Stimulated activated memory B cell treated with anti-CD40 and anti-IgM and Interleukin-4, amounts not matched to agents 10 μg/mL and 1 μg/mL and 100 μg/mL, for 72 hours (primary cell): ENCODE results near the gene CCL23.
A peak's percentile ranks its signal among the peaks of the same experiment; 100 is the strongest.
"Not testable (repeated sequence)": the region's sequence is repeated elsewhere in the genome, so short reads cannot be mapped to it uniquely, and the experiment has no call there.

Experiments used
- ATAC-seq: fragments of 150-1000 bp; cut with Tn5 transposase; 2 replicates; pipeline ENCODE4 v1.10.0; 2021
- H3K27ac Mint-ChIP-seq: one replicate; pipeline ENCODE4 v1.8.0; 2022; ENCODE audit warnings: mild to moderate bottlenecking, mixed read lengths
- H3K27me3 Mint-ChIP-seq: one replicate; pipeline ENCODE4 v1.8.0; 2022; ENCODE audit warnings: mixed read lengths
- H3K36me3 Mint-ChIP-seq: one replicate; pipeline ENCODE4 v1.8.0; 2022; ENCODE audit warnings: mixed read lengths
- H3K4me1 Mint-ChIP-seq: one replicate; pipeline ENCODE4 v1.8.0; 2022; ENCODE audit warnings: mixed read lengths
- H3K4me3 Mint-ChIP-seq: one replicate; pipeline ENCODE4 v1.8.0; 2022; ENCODE audit warnings: mild to moderate bottlenecking, moderate library complexity, mixed read lengths
- H3K9me3 Mint-ChIP-seq: one replicate; pipeline ENCODE4 v1.8.0; 2022; ENCODE audit warnings: mixed read lengths

Gene CCL23

GRCh38 chr17:36019423-36019822 lies 1.7 kb upstream of the CCL23 start:
- Mint-ChIP-seq H3K36me3 (no peaks in the 10 kb centered on the region), H3K4me3 (no peak overlapping the region), H3K27ac (no peak overlapping the region), H3K9me3 (peaks cover 2% of the 10 kb centered on the region), H3K4me1 (peaks cover 17% of the 10 kb centered on the region), H3K27me3 (peaks cover 20% of the 10 kb centered on the region)
- no peak for ATAC-seq

GRCh38 chr17:36016555-36016954 lies 1.2 kb downstream of the CCL23 start:
- Mint-ChIP-seq H3K36me3 (no peaks in the 10 kb centered on the region), H3K27ac (no peak overlapping the region), H3K9me3 (peaks cover 10% of the 10 kb centered on the region), H3K27me3 (peaks cover 21% of the 10 kb centered on the region), H3K4me1 (peaks cover 17% of the 10 kb centered on the region), H3K4me3 (no peak overlapping the region)
- no peak for ATAC-seq

GRCh38 chr17:36015895-36016294 lies 1.9 kb downstream of the CCL23 start:
- H3K9me3 Mint-ChIP-seq = peaks cover 10% of the 10 kb centered on the region
- not testable (repeated sequence) for ATAC-seq, H3K36me3 Mint-ChIP-seq, H3K4me3 Mint-ChIP-seq, H3K27ac Mint-ChIP-seq
- peaks cover 21% of the 10 kb centered on the region for H3K27me3 Mint-ChIP-seq
- peaks cover 17% of the 10 kb centered on the region for H3K4me1 Mint-ChIP-seq

DNA sequence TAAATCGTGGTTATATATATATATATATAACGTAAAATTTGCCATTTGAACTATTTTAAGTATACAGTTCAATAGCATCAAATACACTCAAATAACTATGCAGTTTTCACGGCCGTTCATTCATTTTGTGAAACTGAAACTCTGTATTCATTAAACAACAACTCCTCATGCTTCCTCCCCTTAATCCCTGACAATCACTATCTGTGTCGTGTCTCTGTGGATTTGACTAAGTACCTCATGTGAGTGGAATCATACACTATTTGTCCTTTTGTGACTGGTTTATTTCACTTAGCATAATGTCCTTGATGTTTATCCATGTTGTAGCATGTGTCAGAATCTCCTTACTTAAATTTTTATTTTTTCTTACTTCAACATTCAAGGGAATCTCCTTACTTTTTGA lies 2.8 kb downstream of the CCL23 start:
- Mint-ChIP-seq H3K4me1 (peaks cover 17% of the 10 kb centered on the region), H3K27ac (no peak overlapping the region), H3K27me3 (peaks cover 22% of the 10 kb centered on the region), H3K9me3 (peaks cover 15% of the 10 kb centered on the region), H3K36me3 (peaks cover 6% of the 10 kb centered on the region), H3K4me3 (no peak overlapping the region)
- no peak for ATAC-seq

- H3K27me3 Mint-ChIP-seq = peaks cover 22% of the 10 kb centered on the region
- peaks cover 23% of the 10 kb centered on the region for H3K9me3 Mint-ChIP-seq
- H3K27ac Mint-ChIP-seq = no peak overlapping the region
- H3K4me1 Mint-ChIP-seq = no peaks in the 10 kb centered on the region
- H3K4me3 Mint-ChIP-seq = no peak overlapping the region
- ATAC-seq = no peak
- peaks cover 6% of the 10 kb centered on the region for H3K36me3 Mint-ChIP-seq
Measured at GRCh38 chr17:36011201-36011600, 6.6 kb downstream of the CCL23 start.

DNA sequence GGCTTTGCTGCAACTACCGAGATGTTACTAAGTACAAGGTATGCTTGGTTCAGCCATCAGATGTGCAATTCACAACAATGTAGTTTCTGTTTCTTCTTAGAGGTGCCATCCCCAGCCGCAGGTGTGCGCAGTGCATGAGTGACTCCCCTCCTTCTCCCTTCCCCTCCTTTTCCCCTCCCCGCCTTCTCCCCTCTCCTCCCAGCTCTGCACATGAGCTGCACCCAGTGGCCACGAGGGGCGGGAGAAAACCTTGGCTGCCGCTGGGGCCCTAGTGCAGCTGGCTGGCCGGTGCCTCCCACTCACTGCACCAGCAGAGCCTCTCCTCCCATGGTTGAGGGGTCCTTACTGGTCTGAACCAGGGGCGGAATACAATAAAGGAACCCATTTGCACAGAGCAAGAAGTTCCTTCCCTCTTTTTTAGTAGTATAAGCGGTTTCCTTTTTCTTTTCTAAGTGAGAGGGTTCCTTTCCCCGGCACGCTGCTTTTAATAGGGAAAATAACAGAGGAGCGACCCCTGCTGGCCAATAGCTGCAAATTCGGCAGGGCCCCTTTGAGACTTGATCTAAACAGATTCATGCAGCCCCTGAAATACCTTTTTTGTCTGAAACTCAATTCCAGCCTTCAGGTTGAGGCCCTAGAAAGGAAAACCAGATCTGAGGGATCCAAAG lies 8.6 kb downstream of the CCL23 start:
- peaks cover 22% of the 10 kb centered on the region for H3K27me3 Mint-ChIP-seq
- H3K36me3 Mint-ChIP-seq = peaks cover 6% of the 10 kb centered on the region
- peaks cover 22% of the 10 kb centered on the region for H3K9me3 Mint-ChIP-seq
- ATAC-seq = peak; percentile 20
- H3K4me3 Mint-ChIP-seq = no peak overlapping the region
- H3K27ac Mint-ChIP-seq = no peak overlapping the region
- peaks cover 7% of the 10 kb centered on the region for H3K4me1 Mint-ChIP-seq

DNA sequence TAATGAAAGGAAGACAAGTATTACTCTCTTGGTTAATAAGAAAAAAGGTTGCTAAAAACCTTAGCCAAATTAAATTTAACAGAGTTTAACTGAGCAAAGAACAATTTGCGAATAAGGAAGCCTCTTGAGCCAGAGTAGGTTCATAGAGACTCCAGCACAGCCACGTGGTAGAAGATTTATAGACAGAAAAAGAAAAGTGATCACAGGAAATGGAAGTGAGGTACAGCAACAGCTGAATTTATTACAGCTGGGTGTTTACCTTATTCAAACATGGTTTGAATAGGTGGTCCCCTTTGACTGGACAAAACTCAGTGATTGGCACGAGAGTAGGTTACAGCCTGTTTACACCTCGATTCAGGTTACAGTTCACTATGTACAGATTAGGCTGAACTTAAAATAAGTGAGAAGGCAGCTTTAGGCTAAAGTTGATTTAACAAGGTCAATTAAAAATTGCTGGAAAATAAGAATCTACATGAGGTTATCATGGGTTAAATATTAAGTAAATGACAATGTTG lies 13.1 kb downstream of the CCL23 start:
- peaks cover 12% of the 10 kb centered on the region for H3K4me1 Mint-ChIP-seq
- no peak overlapping the region for H3K4me3 Mint-ChIP-seq
- peaks cover 12% of the 10 kb centered on the region for H3K27me3 Mint-ChIP-seq
- no peak for ATAC-seq
- no peaks in the 10 kb centered on the region for H3K36me3 Mint-ChIP-seq
- peaks cover 9% of the 10 kb centered on the region for H3K9me3 Mint-ChIP-seq
- no peak overlapping the region for H3K27ac Mint-ChIP-seq

DNA sequence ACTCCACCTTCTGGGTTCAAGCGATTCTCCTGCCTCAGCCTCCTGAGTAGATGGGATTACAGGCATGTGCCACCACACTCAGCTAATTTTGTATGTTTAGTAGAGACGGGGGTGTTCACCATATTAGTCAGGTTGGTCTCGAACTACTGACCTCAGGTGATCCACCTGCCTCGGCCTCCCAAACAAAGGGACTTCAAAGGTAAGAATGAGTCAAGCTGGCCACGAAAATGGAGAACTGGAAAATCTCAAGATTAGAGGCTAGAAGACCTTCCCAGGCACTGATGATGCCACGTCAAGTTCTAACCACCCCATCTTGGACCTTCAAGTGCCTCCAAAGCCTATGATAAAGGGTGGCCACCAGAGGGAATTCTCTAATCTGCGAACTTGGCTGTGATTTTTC lies 15.1 kb downstream of the CCL23 start:
- H3K9me3 Mint-ChIP-seq = no peaks in the 10 kb centered on the region
- ATAC-seq = peak; percentile 65

DNA sequence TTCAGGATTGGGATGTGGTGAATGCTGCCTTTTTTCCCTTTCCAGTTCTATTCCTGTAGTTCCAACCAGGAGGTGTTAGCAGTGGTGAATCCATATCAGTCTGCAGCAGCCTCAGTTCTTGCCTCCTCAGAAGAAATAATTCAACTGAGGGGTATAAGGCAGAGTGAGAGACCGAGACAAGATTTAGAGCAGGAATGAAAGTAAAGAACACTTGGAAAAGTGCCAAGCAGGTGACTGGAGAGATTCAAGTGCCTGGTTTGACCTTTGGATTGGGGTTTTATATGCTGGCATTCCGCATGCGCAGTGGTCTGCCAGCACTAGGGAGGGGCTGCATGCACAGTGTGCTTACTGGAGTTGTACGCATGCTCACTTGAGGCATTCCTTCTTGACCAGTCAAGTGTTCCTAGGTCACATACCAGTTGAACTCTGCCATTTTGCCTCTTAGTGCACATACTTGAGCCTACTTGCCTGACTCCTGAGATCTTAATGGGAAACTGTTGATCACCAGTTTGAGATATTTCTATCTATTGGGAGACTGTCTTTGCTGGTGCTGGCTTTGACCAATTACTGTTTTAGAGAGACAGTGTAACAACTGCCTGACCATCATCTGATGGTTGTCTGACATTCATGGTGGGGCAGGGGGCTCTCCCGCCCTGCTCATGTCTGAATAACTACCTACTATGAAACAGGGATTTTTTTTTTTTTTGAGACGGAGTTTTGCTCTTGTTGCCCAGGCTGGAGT lies 15.7 kb downstream of the CCL23 start:
- no peak for ATAC-seq
- H3K27me3 Mint-ChIP-seq = peaks cover 27% of the 10 kb centered on the region
- H3K36me3 Mint-ChIP-seq = no peaks in the 10 kb centered on the region
- H3K9me3 Mint-ChIP-seq = no peaks in the 10 kb centered on the region
- no peak overlapping the region for H3K4me3 Mint-ChIP-seq
- H3K4me1 Mint-ChIP-seq = peaks cover 22% of the 10 kb centered on the region
- H3K27ac Mint-ChIP-seq = no peak overlapping the region

More for the DNA sequence above, 15.1 kb downstream of the CCL23 start:
- no peak overlapping the region for H3K4me3 Mint-ChIP-seq
- peaks cover 18% of the 10 kb centered on the region for H3K4me1 Mint-ChIP-seq
- H3K27ac Mint-ChIP-seq = no peak overlapping the region
- H3K36me3 Mint-ChIP-seq = no peaks in the 10 kb centered on the region
- H3K27me3 Mint-ChIP-seq = peaks cover 26% of the 10 kb centered on the region

DNA sequence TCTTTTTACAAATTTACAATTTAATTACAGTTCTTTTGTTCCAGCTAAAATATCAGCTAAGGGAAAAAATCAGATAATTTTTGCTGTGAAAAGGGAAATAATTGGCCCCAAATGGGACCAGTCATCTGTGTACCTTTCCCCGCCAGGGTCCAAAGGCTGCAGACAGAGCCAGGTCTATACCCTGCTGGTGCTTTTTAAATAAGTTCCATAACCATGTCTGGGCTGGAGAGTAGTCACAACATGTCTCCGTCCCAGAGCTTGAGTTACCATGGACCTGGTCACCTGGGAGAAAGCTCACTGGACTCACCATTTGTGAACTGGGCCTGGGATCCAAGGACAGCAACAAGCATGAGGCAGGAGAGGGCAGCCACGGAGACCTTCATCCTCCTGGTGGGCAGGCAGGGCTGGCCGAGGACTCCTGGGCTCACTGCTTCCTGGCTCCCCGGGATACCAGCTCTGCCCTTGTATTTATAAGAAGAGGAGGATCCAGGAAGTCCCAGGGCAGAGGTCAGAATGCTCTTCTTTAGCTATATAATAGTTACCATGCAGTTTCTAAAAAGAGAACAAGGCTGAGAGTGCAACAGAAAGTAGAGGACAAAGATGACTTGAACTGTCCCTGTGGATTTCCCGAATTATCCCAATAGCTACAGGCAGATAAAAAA lies 16.5 kb downstream of the CCL23 start, which contains the start of gene CCL15:
CCL15 (minus strand) TSS at position 444 of the 662 bp plus-strand sequence; CDS start at position 383, 61 bp downstream.
- peaks cover 30% of the 10 kb centered on the region for H3K4me1 Mint-ChIP-seq
- H3K27ac Mint-ChIP-seq = no peak within 1 kb of the TSS

DNA sequence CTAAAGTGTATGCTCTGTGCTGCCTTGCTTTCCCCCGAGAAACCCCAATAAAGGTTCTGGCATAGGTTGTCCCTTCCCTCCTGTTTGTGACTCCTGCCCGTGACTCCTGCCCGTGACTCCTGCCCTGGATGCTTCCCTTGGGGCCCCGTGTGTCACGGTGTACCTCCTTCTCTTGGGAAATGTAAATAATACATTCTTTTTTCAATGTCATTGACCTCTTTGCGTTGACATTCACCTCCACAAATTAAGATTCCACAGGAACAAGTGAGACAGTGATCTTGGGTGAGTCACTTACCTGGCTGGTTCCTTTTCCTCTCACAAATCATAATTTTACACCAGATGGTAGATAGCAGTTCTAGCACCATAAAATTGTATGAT lies 17.1 kb downstream of the CCL23 start:
- Mint-ChIP-seq H3K27ac (no peak overlapping the region), H3K4me3 (no peak overlapping the region), H3K4me1 (peaks cover 34% of the 10 kb centered on the region), H3K27me3 (peaks cover 27% of the 10 kb centered on the region), H3K36me3 (no peaks in the 10 kb centered on the region), H3K9me3 (no peaks in the 10 kb centered on the region)
- no peak for ATAC-seq

More for the DNA sequence above, 16.5 kb downstream of the CCL23 start, which contains the start of gene CCL15:
- no peaks in the 10 kb centered on the region for H3K9me3 Mint-ChIP-seq
- no peak for ATAC-seq
- peaks cover 27% of the 10 kb centered on the region for H3K27me3 Mint-ChIP-seq
- H3K4me3 Mint-ChIP-seq = no peak within 1 kb of the TSS
- H3K36me3 Mint-ChIP-seq = no peaks in the 10 kb centered on the region

GRCh38 chr17:35998756-35999155 lies 19.0 kb downstream of the CCL23 start:
- Mint-ChIP-seq H3K27me3 (peaks cover 27% of the 10 kb centered on the region), H3K27ac (no peak overlapping the region), H3K4me3 (no peak overlapping the region), H3K9me3 (no peaks in the 10 kb centered on the region), H3K4me1 (peaks cover 35% of the 10 kb centered on the region), H3K36me3 (no peaks in the 10 kb centered on the region)
- no peak for ATAC-seq

DNA sequence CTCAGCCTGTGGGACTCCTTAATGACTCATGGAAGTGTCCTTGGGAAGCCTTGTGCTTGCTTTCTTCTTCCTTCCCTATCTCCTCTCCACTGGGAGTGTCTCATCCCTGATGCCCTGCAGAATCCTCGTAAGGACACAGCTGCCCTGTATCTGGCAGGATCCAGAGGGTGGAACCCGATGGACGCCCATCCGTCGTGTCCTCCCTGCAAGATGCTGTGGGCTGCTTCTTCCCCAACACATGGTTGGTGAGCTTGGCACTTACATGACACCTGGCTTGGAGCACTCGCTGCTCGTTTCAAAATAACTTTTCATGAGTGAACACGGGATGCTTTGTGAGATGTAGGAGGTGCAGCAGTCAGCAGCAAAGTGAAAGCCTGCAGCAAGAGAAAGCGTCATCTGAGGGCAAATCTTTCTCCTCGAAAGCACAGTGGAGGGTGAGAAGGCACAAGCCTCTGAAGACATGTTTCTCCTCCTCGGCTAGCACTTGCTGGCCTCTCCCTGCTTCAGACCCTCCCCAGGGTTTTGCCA lies 19.7 kb downstream of the CCL23 start:
- H3K36me3 Mint-ChIP-seq = no peaks in the 10 kb centered on the region
- peaks cover 35% of the 10 kb centered on the region for H3K4me1 Mint-ChIP-seq
- no peak overlapping the region for H3K4me3 Mint-ChIP-seq
- no peak for ATAC-seq
- no peaks in the 10 kb centered on the region for H3K9me3 Mint-ChIP-seq
- peaks cover 27% of the 10 kb centered on the region for H3K27me3 Mint-ChIP-seq
- H3K27ac Mint-ChIP-seq = no peak overlapping the region

GRCh38 chr17:35995346-35995745 lies 22.4 kb downstream of the CCL23 start:
- ATAC-seq = peak; percentile 72
- Mint-ChIP-seq H3K27me3 (peaks cover 17% of the 10 kb centered on the region), H3K4me1 (peaks cover 31% of the 10 kb centered on the region)
- not testable (repeated sequence) for H3K27ac Mint-ChIP-seq, H3K9me3 Mint-ChIP-seq, H3K36me3 Mint-ChIP-seq, H3K4me3 Mint-ChIP-seq

GRCh38 chr17:35991075-35991474 lies 26.7 kb downstream of the CCL23 start:
- Mint-ChIP-seq H3K4me3 (no peak overlapping the region), H3K9me3 (peaks cover 6% of the 10 kb centered on the region), H3K27ac (no peak overlapping the region), H3K27me3 (peaks cover 7% of the 10 kb centered on the region), H3K36me3 (peaks cover 5% of the 10 kb centered on the region), H3K4me1 (peaks cover 12% of the 10 kb centered on the region)
- no peak for ATAC-seq
